HepG2 (cell line): Measurements from ENCODE around the gene NEURL2. TPM values are rescaled to one million over a fixed set of nuclear protein-coding genes. Genes with fewer than 3 reads are reported as not detected.

Source experiments
- DMAP1 ChIP-seq: IDR thresholded peaks from 2 replicates; pipeline ENCODE4 v1.6.1; 2016
- ELF4 ChIP-seq: sonication (generic); formaldehyde crosslinking; IDR thresholded peaks from 2 replicates; pipeline ENCODE4 v1.5.0; 2020; ENCODE audit warnings: missing genetic modification reagents, mild to moderate bottlenecking, moderate library complexity, borderline replicate concordance
- FOXA1 ChIP-seq, 2 experiments: fragments of 450-650 bp in 1 of 2; sonication (generic) in 1 of 2; formaldehyde crosslinking in 1 of 2; IDR thresholded peaks; 2 replicates each; pipeline versions ENCODE4 v1.4.0 to v1.6.1; 2016 to 2020; ENCODE audit warnings: missing genetic modification reagents in 1 of 2
- FOXJ3 ChIP-seq: sonication (generic); formaldehyde crosslinking; IDR thresholded peaks from 2 replicates; pipeline ENCODE4 v1.4.0; 2020; ENCODE audit warnings: missing genetic modification reagents, mild to moderate bottlenecking, borderline replicate concordance
- HMG20B ChIP-seq: conservative IDR thresholded peaks from 2 replicates; pipeline ENCODE4 v1.6.1; 2016; ENCODE audit warnings: missing genetic modification reagents, missing compliant biosample characterization
- KDM2A ChIP-seq: sonication (generic); formaldehyde crosslinking; IDR thresholded peaks from 2 replicates; pipeline ENCODE4 v1.4.0; 2020; ENCODE audit warnings: low read depth, missing genetic modification reagents, borderline replicate concordance
- KLF11 ChIP-seq: IDR thresholded peaks from 2 replicates; pipeline ENCODE4 v1.6.1; 2016; ENCODE audit warnings: missing compliant biosample characterization
- MAFF ChIP-seq: IDR thresholded peaks from 2 replicates; pipeline ENCODE4 v1.6.1; 2011; ENCODE audit warnings: low read depth, low read length, improper control_type of control experiment
- NFE2L2 ChIP-seq: fragments of 150-350 bp; IDR thresholded peaks from 2 replicates; pipeline ENCODE4 v1.6.1; 2014; ENCODE audit warnings: low read length
- PPARG ChIP-seq: conservative IDR thresholded peaks from 2 replicates; pipeline ENCODE4 v1.6.1; 2016; ENCODE audit warnings: missing biosample characterization, missing genetic modification reagents
- RELA ChIP-seq: sonication (generic); formaldehyde crosslinking; IDR thresholded peaks from 2 replicates; pipeline ENCODE4 v1.4.0; 2020; ENCODE audit warnings: missing genetic modification reagents
- SIN3B ChIP-seq: fragments of 150-350 bp; IDR thresholded peaks from 2 replicates; pipeline ENCODE4 v1.6.1; 2014; ENCODE audit warnings: low read length
- U2AF2 ChIP-seq: fragments of 200-400 bp; formaldehyde crosslinking; IDR thresholded peaks from 2 replicates; pipeline ENCODE4 v1.6.1; 2017; ENCODE audit warnings: low read depth, mild to moderate bottlenecking, low read length
- ZNF891 ChIP-seq: sonication (generic); formaldehyde crosslinking; IDR thresholded peaks from 2 replicates; pipeline ENCODE4 v1.5.0; 2020; ENCODE audit warnings: mild to moderate bottlenecking, missing genetic modification reagents
- polyA plus RNA-seq, 8 experiments: library from polyadenylated mRNA; depleted of rRNA in 3 of 8; stranded (reverse) in 7 of 8; unstranded in 1 of 8; fragments of >200 nt; fragmentation: Illumina TruSeq in 4 of 8; extraction: Trizol in 4 of 8; gene quantifications; 2 replicates each; pipeline versions ENCODE4 v1.2.1 to v1.2.3, GENCODE V29; 2011 to 2016; ENCODE audit warnings: low read depth in 4 of 8, missing spikeins in 1 of 8, mixed read lengths in 1 of 8; ENCODE audit not compliant: insufficient read depth in 1 of 8
- total RNA-seq, 5 experiments: library from RNA; depleted of rRNA; stranded (reverse); fragments of >200 nt; fragmentation: Illumina TruSeq; extraction: Trizol; gene quantifications; 2 replicates each; pipeline ENCODE4 v1.2.3, GENCODE V29; 2016; ENCODE audit warnings: low read depth in 1 of 5
- TF ChIP-seq, protein P1 (sequence below): sonication (generic); formaldehyde crosslinking; conservative IDR thresholded peaks from 2 replicates; pipeline ENCODE4 v1.4.0; 2020; ENCODE audit warnings: missing genetic modification reagents
- TF ChIP-seq, protein P2 (sequence below): sonication (generic); formaldehyde crosslinking; IDR thresholded peaks from 2 replicates; pipeline ENCODE4 v1.5.0; 2020; ENCODE audit warnings: missing genetic modification reagents
- TF ChIP-seq, protein P3 (sequence below): sonication (generic); formaldehyde crosslinking; conservative IDR thresholded peaks from 2 replicates; pipeline ENCODE4 v1.8.1; 2023; ENCODE audit warnings: missing genetic modification reagents
- TF ChIP-seq, protein P4 (sequence below): sonication (generic); formaldehyde crosslinking; IDR thresholded peaks from 2 replicates; pipeline ENCODE4 v1.4.0; 2020; ENCODE audit warnings: missing genetic modification reagents, borderline replicate concordance
- TF ChIP-seq, protein P5 (sequence below): sonication (generic); formaldehyde crosslinking; IDR thresholded peaks from 2 replicates; pipeline ENCODE4 v1.4.0; 2020; ENCODE audit warnings: missing genetic modification reagents

Gene NEURL2
- total and polyA plus RNA-seq, 2 of the 13 experiments (the other 11 are each of a cell fraction or from before 2014, with no cell fraction given): 7.2 to 9.7 TPM

DNA sequence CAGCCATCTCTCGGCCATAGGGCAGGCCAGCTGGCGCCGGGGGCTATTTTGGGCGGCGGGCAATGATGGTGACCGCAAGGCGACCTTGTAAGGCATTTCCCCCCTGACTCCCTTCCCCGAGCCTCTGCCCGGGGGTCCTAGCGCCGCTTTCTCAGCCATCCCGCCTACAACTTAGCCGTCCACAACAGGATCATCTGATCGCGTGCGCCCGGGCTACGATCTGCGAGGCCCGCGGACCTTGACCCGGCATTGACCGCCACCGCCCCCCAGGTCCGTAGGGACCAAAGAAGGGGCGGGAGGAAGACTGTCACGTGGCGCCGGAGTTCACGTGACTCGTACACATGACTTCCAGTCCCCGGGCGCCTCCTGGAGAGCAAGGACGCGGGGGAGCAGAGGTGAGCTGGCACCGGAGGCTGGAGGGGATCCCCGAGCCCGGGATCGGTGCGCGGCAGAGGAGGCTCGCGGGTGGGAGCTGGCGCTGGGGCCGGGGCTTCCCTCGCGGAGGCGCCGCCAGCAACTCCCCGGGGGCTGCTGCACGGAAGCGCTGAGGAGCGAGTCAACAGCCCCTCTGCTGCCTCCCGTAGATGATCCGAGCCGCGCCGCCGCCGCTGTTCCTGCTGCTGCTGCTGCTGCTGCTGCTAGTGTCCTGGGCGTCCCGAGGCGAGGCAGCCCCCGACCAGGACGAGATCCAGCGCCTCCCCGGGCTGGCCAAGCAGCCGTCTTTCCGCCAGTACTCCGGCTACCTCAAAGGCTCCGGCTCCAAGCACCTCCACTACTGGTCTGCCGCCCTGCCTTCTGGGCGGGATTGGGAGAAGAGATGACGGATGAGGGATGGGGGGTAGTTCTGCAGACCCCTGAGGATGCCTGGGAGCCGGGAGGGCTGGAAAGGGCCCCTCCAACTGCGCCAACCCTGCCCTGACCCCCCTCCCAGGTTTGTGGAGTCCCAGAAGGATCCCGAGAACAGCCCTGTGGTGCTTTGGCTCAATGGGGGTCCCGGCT, at the start of gene NEURL2, which contains the start of gene CTSA (continued):
- TF ChIP-seq, protein P1, sequence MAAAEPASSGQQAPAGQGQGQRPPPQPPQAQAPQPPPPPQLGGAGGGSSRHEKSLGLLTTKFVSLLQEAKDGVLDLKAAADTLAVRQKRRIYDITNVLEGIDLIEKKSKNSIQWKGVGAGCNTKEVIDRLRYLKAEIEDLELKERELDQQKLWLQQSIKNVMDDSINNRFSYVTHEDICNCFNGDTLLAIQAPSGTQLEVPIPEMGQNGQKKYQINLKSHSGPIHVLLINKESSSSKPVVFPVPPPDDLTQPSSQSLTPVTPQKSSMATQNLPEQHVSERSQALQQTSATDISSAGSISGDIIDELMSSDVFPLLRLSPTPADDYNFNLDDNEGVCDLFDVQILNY (CRISPR knock-in tag): peak; percentile 88
- TF ChIP-seq FOXA1 (IDR thresholded peaks at IDR 0.05) (no peak), FOXA1 (CRISPR knock-in tag; IDR thresholded peaks at IDR 0.05) (peak; percentile 80), DMAP1 (CRISPR knock-in tag) (peak; percentile 100), KDM2A (CRISPR knock-in tag) (peak; percentile 100), HMG20B (CRISPR knock-in tag) (peak; percentile 94), KLF11 (CRISPR knock-in tag) (peak; percentile 99), SIN3B (peak; percentile 100), FOXJ3 (CRISPR knock-in tag) (peak; percentile 90; the same call in 1 of the 2 replicates), ELF4 (peak; percentile 86), MAFF (peak; percentile 33; the same call in 1 of the 2 replicates), NFE2L2 (no peak; the same call in 1 of the 2 replicates), U2AF2 (peak; percentile 94), ZNF891 (CRISPR knock-in tag) (peak; percentile 94), RELA (peak; percentile 82; the same call in 1 of the 2 replicates), PPARG (CRISPR knock-in tag) (peak; percentile 93)
- TF ChIP-seq, protein P2, sequence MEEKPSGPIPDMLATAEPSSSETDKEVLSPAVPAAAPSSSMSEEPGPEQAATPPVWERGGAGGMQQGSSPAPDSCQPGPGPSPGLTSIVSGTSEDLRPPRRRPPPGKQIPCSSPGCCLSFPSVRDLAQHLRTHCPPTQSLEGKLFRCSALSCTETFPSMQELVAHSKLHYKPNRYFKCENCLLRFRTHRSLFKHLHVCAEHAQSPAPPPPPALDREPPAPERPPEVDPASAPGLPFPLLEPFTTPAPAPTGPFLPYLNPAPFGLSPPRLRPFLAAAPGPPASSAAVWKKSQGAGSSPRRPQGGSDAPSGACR (CRISPR knock-in tag): peak; percentile 100
- TF ChIP-seq, protein P3, sequence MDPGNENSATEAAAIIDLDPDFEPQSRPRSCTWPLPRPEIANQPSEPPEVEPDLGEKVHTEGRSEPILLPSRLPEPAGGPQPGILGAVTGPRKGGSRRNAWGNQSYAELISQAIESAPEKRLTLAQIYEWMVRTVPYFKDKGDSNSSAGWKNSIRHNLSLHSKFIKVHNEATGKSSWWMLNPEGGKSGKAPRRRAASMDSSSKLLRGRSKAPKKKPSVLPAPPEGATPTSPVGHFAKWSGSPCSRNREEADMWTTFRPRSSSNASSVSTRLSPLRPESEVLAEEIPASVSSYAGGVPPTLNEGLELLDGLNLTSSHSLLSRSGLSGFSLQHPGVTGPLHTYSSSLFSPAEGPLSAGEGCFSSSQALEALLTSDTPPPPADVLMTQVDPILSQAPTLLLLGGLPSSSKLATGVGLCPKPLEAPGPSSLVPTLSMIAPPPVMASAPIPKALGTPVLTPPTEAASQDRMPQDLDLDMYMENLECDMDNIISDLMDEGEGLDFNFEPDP: no peak
- TF ChIP-seq, protein P4, sequence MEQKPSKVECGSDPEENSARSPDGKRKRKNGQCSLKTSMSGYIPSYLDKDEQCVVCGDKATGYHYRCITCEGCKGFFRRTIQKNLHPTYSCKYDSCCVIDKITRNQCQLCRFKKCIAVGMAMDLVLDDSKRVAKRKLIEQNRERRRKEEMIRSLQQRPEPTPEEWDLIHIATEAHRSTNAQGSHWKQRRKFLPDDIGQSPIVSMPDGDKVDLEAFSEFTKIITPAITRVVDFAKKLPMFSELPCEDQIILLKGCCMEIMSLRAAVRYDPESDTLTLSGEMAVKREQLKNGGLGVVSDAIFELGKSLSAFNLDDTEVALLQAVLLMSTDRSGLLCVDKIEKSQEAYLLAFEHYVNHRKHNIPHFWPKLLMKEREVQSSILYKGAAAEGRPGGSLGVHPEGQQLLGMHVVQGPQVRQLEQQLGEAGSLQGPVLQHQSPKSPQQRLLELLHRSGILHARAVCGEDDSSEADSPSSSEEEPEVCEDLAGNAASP: peak; percentile 98
- TF ChIP-seq, protein P5, sequence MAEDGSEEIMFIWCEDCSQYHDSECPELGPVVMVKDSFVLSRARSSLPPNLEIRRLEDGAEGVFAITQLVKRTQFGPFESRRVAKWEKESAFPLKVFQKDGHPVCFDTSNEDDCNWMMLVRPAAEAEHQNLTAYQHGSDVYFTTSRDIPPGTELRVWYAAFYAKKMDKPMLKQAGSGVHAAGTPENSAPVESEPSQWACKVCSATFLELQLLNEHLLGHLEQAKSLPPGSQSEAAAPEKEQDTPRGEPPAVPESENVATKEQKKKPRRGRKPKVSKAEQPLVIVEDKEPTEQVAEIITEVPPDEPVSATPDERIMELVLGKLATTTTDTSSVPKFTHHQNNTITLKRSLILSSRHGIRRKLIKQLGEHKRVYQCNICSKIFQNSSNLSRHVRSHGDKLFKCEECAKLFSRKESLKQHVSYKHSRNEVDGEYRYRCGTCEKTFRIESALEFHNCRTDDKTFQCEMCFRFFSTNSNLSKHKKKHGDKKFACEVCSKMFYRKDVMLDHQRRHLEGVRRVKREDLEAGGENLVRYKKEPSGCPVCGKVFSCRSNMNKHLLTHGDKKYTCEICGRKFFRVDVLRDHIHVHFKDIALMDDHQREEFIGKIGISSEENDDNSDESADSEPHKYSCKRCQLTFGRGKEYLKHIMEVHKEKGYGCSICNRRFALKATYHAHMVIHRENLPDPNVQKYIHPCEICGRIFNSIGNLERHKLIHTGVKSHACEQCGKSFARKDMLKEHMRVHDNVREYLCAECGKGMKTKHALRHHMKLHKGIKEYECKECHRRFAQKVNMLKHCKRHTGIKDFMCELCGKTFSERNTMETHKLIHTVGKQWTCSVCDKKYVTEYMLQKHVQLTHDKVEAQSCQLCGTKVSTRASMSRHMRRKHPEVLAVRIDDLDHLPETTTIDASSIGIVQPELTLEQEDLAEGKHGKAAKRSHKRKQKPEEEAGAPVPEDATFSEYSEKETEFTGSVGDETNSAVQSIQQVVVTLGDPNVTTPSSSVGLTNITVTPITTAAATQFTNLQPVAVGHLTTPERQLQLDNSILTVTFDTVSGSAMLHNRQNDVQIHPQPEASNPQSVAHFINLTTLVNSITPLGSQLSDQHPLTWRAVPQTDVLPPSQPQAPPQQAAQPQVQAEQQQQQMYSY (CRISPR knock-in tag): peak; percentile 82; the same call in 1 of the 2 replicates
